ENCODE measurements around the gene HOXB4. TPM values are rescaled to one million over a fixed set of nuclear protein-coding genes. Genes with fewer than 3 reads are reported as not detected.

Gene HOXB4
- total RNA-seq, 1 donor from 2014 or later, result not detected

- Mint-ChIP-seq H3K27me3 (ENCODE audit: low read depth) (peaks cover 85% of the 10 kb centered on the region), H3K4me3 (ENCODE audit: unreplicated experiment) (no peak overlapping the region), H3K4me1 (ENCODE audit: low read depth) (no peaks in the 10 kb centered on the region), H3K27ac (ENCODE audit: unreplicated experiment) (no peak overlapping the region), H3K36me3 (ENCODE audit: low read depth) (peaks cover 4% of the 10 kb centered on the region), H3K9me3 (ENCODE audit: low read depth) (no peaks in the 10 kb centered on the region)
- no peak for DNase-seq (ENCODE audit: low spot score)
- no peak for TF ChIP-seq CTCF (IDR thresholded peaks at IDR 0.05)
Observed at GRCh38 chr17:48575066-48575582, 3.0 kb downstream of the HOXB4 start.

- Mint-ChIP-seq H3K27me3 (ENCODE audit: low read depth) (peaks cover 87% of the 10 kb centered on the region), H3K4me3 (ENCODE audit: unreplicated experiment) (no peak overlapping the region), H3K4me1 (ENCODE audit: low read depth) (no peaks in the 10 kb centered on the region), H3K36me3 (ENCODE audit: low read depth) (peaks cover 1% of the 10 kb centered on the region), H3K9me3 (ENCODE audit: low read depth) (no peaks in the 10 kb centered on the region), H3K27ac (ENCODE audit: unreplicated experiment) (no peak overlapping the region)
- TF ChIP-seq CTCF (IDR thresholded peaks at IDR 0.05), result no peak
- no peak for DNase-seq (ENCODE audit: low spot score)
Observed at GRCh38 chr17:48574505-48575065, 3.6 kb downstream of the HOXB4 start.

GRCh38 chr17:48571826-48572417, 6.2 kb downstream of the HOXB4 start:
- Mint-ChIP-seq H3K4me3 (ENCODE audit: unreplicated experiment) (no peak overlapping the region), H3K9me3 (ENCODE audit: low read depth) (no peaks in the 10 kb centered on the region), H3K27me3 (ENCODE audit: low read depth) (peaks cover 79% of the 10 kb centered on the region), H3K4me1 (ENCODE audit: low read depth) (no peaks in the 10 kb centered on the region), H3K27ac (ENCODE audit: unreplicated experiment) (no peak overlapping the region), H3K36me3 (ENCODE audit: low read depth) (no peaks in the 10 kb centered on the region)
- no peak for DNase-seq (ENCODE audit: low spot score)
- no peak for TF ChIP-seq CTCF (IDR thresholded peaks at IDR 0.05)

GRCh38 chr17:48571024-48571818, 6.9 kb downstream of the HOXB4 start:
- H3K9me3 Mint-ChIP-seq (ENCODE audit: low read depth), result no peaks in the 10 kb centered on the region
- no peak overlapping the region for H3K27ac Mint-ChIP-seq (ENCODE audit: unreplicated experiment)
- H3K4me3 Mint-ChIP-seq (ENCODE audit: unreplicated experiment), result no peak overlapping the region
- no peaks in the 10 kb centered on the region for H3K4me1 Mint-ChIP-seq (ENCODE audit: low read depth)
- no peak for DNase-seq (ENCODE audit: low spot score)
- no peaks in the 10 kb centered on the region for H3K36me3 Mint-ChIP-seq (ENCODE audit: low read depth)
- no peak for TF ChIP-seq CTCF (IDR thresholded peaks at IDR 0.05)
- peaks cover 76% of the 10 kb centered on the region for H3K27me3 Mint-ChIP-seq (ENCODE audit: low read depth)

GRCh38 chr17:48570325-48571023, 7.7 kb downstream of the HOXB4 start:
- Mint-ChIP-seq H3K27ac (ENCODE audit: unreplicated experiment) (no peak overlapping the region), H3K4me3 (ENCODE audit: unreplicated experiment) (no peak overlapping the region), H3K36me3 (ENCODE audit: low read depth) (no peaks in the 10 kb centered on the region), H3K27me3 (ENCODE audit: low read depth) (peaks cover 71% of the 10 kb centered on the region), H3K4me1 (ENCODE audit: low read depth) (no peaks in the 10 kb centered on the region), H3K9me3 (ENCODE audit: low read depth) (no peaks in the 10 kb centered on the region)
- no peak for DNase-seq (ENCODE audit: low spot score)
- no peak for TF ChIP-seq CTCF (IDR thresholded peaks at IDR 0.05)

All from chondrocyte (in vitro differentiated cells).